ENCODE measurements around the gene FOXP3. TPM values are rescaled to one million over a fixed set of nuclear protein-coding genes. Genes with fewer than 3 reads are reported as not detected.
"Not testable (repeated sequence)": the region's sequence is repeated elsewhere in the genome, so short reads cannot be mapped to it uniquely, and the experiment has no call there.

FOXP3 gene, protein sequence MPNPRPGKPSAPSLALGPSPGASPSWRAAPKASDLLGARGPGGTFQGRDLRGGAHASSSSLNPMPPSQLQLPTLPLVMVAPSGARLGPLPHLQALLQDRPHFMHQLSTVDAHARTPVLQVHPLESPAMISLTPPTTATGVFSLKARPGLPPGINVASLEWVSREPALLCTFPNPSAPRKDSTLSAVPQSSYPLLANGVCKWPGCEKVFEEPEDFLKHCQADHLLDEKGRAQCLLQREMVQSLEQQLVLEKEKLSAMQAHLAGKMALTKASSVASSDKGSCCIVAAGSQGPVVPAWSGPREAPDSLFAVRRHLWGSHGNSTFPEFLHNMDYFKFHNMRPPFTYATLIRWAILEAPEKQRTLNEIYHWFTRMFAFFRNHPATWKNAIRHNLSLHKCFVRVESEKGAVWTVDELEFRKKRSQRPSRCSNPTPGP
- polyA plus RNA-seq = 0.76 TPM
- long read RNA-seq, donor 1 = 0 reads
- long read RNA-seq, donor 2 = 0 reads
- long read RNA-seq, donor 3 = 0 reads
- long read RNA-seq, donor 4 = 0 reads
- long read RNA-seq, donor 5 = 0 reads
- long read RNA-seq, donor 6 = 0 reads
- long read RNA-seq, donor 7 = 0 reads
- long read RNA-seq, donor 8 = 0 reads
- long read RNA-seq, donor 9 = 0 reads
- long read RNA-seq, donor 10 = 0 reads
- long read RNA-seq, donor 11 = 0 reads

DNA sequence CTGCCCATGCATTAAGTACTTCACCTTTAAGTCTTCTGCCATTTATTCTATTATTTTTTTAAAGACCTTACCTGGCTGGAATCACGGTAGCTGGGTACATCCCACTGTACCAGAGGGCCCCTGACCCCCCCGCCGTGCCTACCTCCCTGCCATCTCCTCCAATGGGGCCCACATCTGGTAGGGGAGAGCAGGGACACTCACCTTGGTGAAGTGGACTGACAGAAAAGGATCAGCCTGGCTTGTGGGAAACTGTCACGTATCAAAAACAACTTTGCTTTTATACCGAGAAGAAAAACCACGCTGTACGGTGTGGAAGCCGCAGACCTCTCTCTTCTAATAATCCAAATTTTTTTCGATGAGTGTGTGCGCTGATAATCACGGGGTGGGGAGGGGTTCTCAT is at the start of gene FOXP3:
Gene FOXP3 (minus strand): TSS at position 251 of the 400 bp plus-strand sequence. CDS start 6,205 bp downstream, outside the sequence.
- Histone ChIP-seq H3K4me3 (ENCODE audit: low read length) (no peak within 1 kb of the TSS), H3K9me3 (ENCODE audit: control insufficient read depth, low read depth, low read length) (no peaks in the 10 kb centered on the region), H3K27ac (ENCODE audit: low read length) (no peak within 1 kb of the TSS), H3K36me3 (ENCODE audit: control insufficient read depth, insufficient read depth, low read length) (no peaks in the 10 kb centered on the region), H3K27me3 (ENCODE audit: control insufficient read depth, insufficient read depth, low read length) (no peaks in the 10 kb centered on the region), H3K4me1 (ENCODE audit: control insufficient read depth, insufficient read depth, low read length) (peaks cover 10% of the 10 kb centered on the region)
- WGBS (ENCODE audit: insufficient coverage, low lambda C conversion rate) = no CpG with 5 or more reads among the region's 11 CpGs
- no peak for DNase-seq

DNA sequence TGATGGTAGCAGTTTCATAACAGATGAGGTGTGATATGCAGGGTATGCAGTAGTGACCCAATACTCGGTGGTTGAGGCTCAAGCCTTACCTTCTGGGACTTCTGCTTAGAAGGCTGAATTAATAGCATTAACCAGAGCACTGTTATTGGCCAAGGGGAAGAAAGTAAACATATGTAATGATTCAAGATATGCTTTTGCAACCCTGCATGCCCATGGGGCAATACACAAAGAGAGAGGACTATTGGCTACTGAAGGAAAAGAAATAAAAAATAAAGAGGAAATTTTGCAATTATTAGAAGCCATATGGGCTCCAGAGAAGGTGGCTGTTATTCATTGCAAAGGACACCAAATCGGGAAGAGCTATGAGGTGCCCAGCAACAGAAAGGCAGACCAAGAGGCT is 47.7 kb upstream of the FOXP3 start:
- no peak for DNase-seq
- Histone ChIP-seq H3K27me3 (ENCODE audit: control insufficient read depth, insufficient read depth, low read length) (no peaks in the 10 kb centered on the region), H3K4me1 (ENCODE audit: control insufficient read depth, insufficient read depth, low read length) (peaks cover 8% of the 10 kb centered on the region), H3K27ac (ENCODE audit: low read length) (no peak overlapping the region), H3K36me3 (ENCODE audit: control insufficient read depth, insufficient read depth, low read length) (no peaks in the 10 kb centered on the region), H3K4me3 (ENCODE audit: low read length) (no peak overlapping the region), H3K9me3 (ENCODE audit: control insufficient read depth, low read depth, low read length) (no peaks in the 10 kb centered on the region)
- no CpG with 5 or more reads among the region's 2 CpGs for WGBS (ENCODE audit: insufficient coverage, low lambda C conversion rate)

DNA sequence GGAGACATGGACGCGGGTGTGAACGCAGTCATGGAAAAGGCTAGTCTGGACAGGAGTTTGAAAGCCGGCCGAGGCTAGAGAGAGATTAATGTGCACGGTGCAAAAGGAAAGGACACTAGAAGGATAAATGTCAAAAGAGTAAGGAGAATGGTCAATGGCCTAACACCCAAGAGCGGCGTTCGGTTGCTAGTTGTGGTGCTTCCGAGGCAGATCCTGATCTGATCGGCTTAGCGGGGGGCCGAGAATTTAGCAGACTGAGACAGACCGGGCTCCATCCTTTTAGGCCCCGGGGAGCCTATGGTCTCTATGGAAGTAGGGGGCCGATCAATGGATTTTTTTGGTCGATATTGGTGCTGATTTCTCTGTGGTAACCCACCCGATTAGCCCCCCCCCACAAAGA is 45.9 kb upstream of the FOXP3 start:
- Histone ChIP-seq H3K27ac (ENCODE audit: low read length) (no peak overlapping the region), H3K4me1 (ENCODE audit: control insufficient read depth, insufficient read depth, low read length) (peaks cover 8% of the 10 kb centered on the region), H3K4me3 (ENCODE audit: low read length) (no peak overlapping the region), H3K36me3 (ENCODE audit: control insufficient read depth, insufficient read depth, low read length) (no peaks in the 10 kb centered on the region), H3K9me3 (ENCODE audit: control insufficient read depth, low read depth, low read length) (no peaks in the 10 kb centered on the region), H3K27me3 (ENCODE audit: control insufficient read depth, insufficient read depth, low read length) (no peaks in the 10 kb centered on the region)
- WGBS (ENCODE audit: insufficient coverage, low lambda C conversion rate) = no CpG with 5 or more reads among the region's 18 CpGs
- no peak for DNase-seq

DNA sequence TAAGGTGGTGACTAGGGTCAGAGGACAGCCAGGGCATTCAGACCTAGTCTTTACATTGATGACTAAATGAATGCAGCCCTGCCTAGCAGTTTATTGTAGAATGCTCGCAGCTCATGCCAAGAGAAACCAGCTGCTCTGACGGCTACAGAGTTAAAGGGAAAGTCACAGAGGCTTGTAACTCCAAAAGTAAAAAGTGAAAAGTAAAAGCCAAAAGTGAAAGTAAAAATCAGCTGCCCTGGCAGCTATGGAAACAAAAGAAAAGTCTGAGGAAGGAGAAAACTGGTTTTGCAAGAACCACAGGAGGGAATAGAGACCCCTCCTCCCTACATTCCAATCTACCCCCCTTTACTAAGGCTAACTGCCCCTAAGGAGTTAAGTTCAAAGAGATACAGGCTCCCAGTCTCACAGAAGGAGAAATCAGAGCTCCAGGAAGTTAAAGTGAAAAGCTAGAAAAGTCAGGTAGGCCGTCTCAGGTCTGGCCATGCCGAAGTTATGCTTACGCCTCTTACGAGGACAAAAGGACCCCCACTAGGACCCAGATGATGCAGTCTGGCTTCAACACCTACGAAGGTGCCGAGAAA is 45.0 kb upstream of the FOXP3 start:
- Histone ChIP-seq H3K9me3 (ENCODE audit: control insufficient read depth, low read depth, low read length) (no peaks in the 10 kb centered on the region), H3K36me3 (ENCODE audit: control insufficient read depth, insufficient read depth, low read length) (no peaks in the 10 kb centered on the region), H3K27ac (ENCODE audit: low read length) (no peak overlapping the region), H3K4me1 (ENCODE audit: control insufficient read depth, insufficient read depth, low read length) (peaks cover 8% of the 10 kb centered on the region), H3K4me3 (ENCODE audit: low read length) (no peak overlapping the region), H3K27me3 (ENCODE audit: control insufficient read depth, insufficient read depth, low read length) (no peaks in the 10 kb centered on the region)
- WGBS (ENCODE audit: insufficient coverage, low lambda C conversion rate) = no CpG with 5 or more reads among the region's 8 CpGs
- DNase-seq = peak; percentile 4 to 52

DNA sequence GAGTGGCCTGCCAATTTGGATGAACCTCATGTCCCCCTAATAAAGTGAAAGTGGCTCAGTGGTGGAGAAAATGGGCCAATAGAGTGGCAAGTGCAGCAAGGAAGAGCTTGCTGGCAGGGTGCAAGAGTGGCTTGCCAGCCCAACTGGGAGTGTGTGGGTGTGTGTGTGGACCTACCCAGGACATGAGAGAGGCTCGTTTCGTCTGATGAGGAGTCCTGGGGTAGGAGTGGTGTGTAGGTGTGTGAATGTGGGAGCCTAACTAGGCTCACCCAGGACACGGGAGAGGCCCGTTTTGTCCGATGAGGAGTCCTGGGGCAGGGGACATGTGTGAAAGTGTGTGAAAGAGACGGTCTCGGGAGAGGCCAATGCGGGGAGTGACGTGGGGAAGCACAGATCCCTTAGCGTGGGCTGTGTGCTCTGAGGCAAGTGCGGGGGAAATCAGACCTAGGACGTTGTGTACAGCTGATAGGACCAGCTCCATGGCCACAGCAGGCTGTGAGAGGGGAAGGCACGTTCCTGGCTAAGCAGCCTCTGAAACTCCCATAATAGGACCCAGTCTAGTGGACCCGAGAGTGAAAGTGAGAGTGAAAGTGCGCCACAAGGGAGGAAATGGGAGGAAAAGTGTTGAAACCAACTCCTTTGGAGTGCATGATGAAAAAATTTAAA is 44.2 kb upstream of the FOXP3 start:
- H3K4me1 ChIP-seq (ENCODE audit: control insufficient read depth, insufficient read depth, low read length) = peaks cover 8% of the 10 kb centered on the region
- no peaks in the 10 kb centered on the region for H3K27me3 ChIP-seq (ENCODE audit: control insufficient read depth, insufficient read depth, low read length)
- H3K9me3 ChIP-seq (ENCODE audit: control insufficient read depth, low read depth, low read length) = no peaks in the 10 kb centered on the region
- H3K4me3 ChIP-seq (ENCODE audit: low read length) = no peak overlapping the region
- peak; percentile 17 to 18 for DNase-seq
- WGBS (ENCODE audit: insufficient coverage, low lambda C conversion rate) = 80% methylated on average over 2 of the region's 15 CpGs
- no peaks in the 10 kb centered on the region for H3K36me3 ChIP-seq (ENCODE audit: control insufficient read depth, insufficient read depth, low read length)
- no peak overlapping the region for H3K27ac ChIP-seq (ENCODE audit: low read length)

DNA sequence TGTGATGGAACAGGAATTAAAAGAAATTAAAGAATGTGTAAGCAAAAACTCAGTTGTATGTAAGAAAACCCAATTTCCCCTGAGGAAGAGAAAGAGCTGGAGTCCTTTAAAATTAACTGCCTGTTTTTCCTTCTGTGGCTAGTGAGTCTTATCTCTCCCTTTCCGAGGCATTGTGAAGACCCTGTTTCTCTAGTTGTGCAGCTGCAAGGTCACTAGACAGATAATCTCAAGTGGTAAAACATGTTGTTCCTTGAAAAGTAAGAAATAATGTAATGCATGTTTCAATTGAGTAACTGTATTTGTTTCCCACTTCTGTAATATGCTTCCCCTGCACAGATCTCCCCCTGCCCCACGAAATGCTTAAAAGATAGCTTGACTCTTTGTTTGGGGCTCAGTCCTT is 43.3 kb upstream of the FOXP3 start:
- H3K27me3 ChIP-seq (ENCODE audit: control insufficient read depth, insufficient read depth, low read length); H3K4me3 ChIP-seq (ENCODE audit: low read length); H3K36me3 ChIP-seq (ENCODE audit: control insufficient read depth, insufficient read depth, low read length); H3K27ac ChIP-seq (ENCODE audit: low read length); H3K9me3 ChIP-seq (ENCODE audit: control insufficient read depth, low read depth, low read length); DNase-seq; H3K4me1 ChIP-seq (ENCODE audit: control insufficient read depth, insufficient read depth, low read length): not testable (repeated sequence)
- WGBS (ENCODE audit: insufficient coverage, low lambda C conversion rate) = no CpG with 5 or more reads among the region's 2 CpGs

DNA sequence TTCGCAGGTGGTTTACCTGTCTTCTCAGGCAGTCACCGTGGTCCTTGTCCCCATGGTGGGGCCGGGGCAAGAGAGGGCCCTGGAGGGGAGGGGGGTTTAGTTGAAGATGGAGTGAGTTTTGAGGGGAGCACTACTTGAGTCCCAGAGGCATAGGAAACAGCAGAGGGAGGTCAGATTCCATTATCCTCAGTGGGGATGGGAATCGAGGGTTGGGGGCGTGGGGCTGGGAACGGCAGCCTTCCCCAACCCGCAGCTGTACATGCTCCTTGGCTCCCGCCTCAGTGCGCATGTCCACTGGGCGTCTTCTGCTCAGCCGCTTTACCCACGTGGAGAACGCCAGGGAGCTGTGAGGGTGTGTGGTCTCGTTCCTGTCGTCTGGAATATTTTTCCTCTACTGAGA is 38.8 kb upstream of the FOXP3 start, which contains the start of gene GAGE10:
Gene GAGE10 (plus strand): TSS at position 301 of the 400 bp plus-strand sequence. CDS start 1,214 bp downstream, outside the sequence.
- no peak within 1 kb of the TSS for H3K4me3 ChIP-seq (ENCODE audit: low read length)
- no peaks in the 10 kb centered on the region for H3K36me3 ChIP-seq (ENCODE audit: control insufficient read depth, insufficient read depth, low read length)
- no peaks in the 10 kb centered on the region for H3K4me1 ChIP-seq (ENCODE audit: control insufficient read depth, insufficient read depth, low read length)
- no peaks in the 10 kb centered on the region for H3K9me3 ChIP-seq (ENCODE audit: control insufficient read depth, low read depth, low read length)
- WGBS (ENCODE audit: insufficient coverage, low lambda C conversion rate) = no CpG with 5 or more reads among the region's 15 CpGs
- DNase-seq = no peak
- H3K27me3 ChIP-seq (ENCODE audit: control insufficient read depth, insufficient read depth, low read length) = no peaks in the 10 kb centered on the region
- H3K27ac ChIP-seq (ENCODE audit: low read length) = no peak within 1 kb of the TSS

DNA sequence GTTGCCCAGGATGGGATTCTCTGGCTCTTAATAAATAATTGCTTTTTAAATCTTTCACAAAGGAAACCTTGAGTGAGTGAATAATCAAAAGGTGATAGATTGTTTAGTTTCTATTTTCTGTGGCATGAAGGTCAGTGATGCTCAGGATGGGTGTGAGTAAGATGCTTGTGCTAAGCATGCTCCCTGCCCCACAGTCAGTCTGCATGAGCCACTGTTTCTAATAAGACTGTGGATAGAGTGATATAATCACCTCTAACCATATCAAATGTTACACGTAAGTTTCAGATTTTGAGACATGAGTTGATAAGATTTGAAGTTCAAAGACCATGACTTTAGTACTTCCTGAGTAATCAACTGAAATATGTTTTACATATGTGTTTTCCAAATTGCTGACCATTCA is 36.2 kb upstream of the FOXP3 start:
- WGBS (ENCODE audit: insufficient coverage, low lambda C conversion rate) = no CpG with 5 or more reads among the region's 1 CpG
- no peak overlapping the region for H3K27ac ChIP-seq (ENCODE audit: low read length)
- H3K27me3 ChIP-seq (ENCODE audit: control insufficient read depth, insufficient read depth, low read length) = no peaks in the 10 kb centered on the region
- no peaks in the 10 kb centered on the region for H3K9me3 ChIP-seq (ENCODE audit: control insufficient read depth, low read depth, low read length)
- no peaks in the 10 kb centered on the region for H3K36me3 ChIP-seq (ENCODE audit: control insufficient read depth, insufficient read depth, low read length)
- no peak overlapping the region for H3K4me3 ChIP-seq (ENCODE audit: low read length)
- H3K4me1 ChIP-seq (ENCODE audit: control insufficient read depth, insufficient read depth, low read length) = no peaks in the 10 kb centered on the region
- DNase-seq = no peak

DNA sequence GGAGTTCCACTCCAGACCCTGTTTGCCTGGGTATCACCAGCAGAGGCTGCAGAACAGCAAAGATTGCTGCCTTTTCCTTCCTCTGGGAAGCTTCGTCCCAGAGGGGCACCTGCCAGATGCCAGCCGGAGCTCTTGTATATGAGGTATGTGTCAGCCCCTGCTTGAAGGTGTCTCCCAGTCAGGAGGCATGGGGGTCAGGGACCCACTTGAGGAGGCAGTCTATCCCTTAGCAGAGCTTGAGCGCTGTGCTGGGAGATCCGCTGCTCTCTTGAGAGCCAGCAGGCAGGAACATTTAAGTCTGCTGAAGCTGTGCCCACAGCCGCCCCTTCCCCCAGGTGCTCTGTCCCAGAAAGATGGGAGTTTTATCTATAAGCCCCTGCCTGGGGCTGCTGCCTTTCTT is 34.8 kb upstream of the FOXP3 start:
- DNase-seq; H3K36me3 ChIP-seq (ENCODE audit: control insufficient read depth, insufficient read depth, low read length); H3K27ac ChIP-seq (ENCODE audit: low read length); H3K4me1 ChIP-seq (ENCODE audit: control insufficient read depth, insufficient read depth, low read length); H3K27me3 ChIP-seq (ENCODE audit: control insufficient read depth, insufficient read depth, low read length); H3K4me3 ChIP-seq (ENCODE audit: low read length); H3K9me3 ChIP-seq (ENCODE audit: control insufficient read depth, low read depth, low read length): not testable (repeated sequence)
- WGBS (ENCODE audit: insufficient coverage, low lambda C conversion rate) = no CpG with 5 or more reads among the region's 5 CpGs

Measured in large intestine (tissue), 12 donors.